IPS DF 4.7 (cell line): ENCODE measurements around the gene PDZRN3.

Experiments used
- DNase-seq: peaks from one replicate; pipeline ENCODE4 v3.0.0-alpha.2; 2013; ENCODE audit warnings: low spot score; ENCODE audit errors: extremely low read depth

PDZRN3 gene

GRCh38 chr3:73558727-73559075, 66.0 kb downstream of the PDZRN3 start:
- DNase-seq: no peak

- no peak for DNase-seq
Observed at GRCh38 chr3:73557986-73558726, 66.6 kb downstream of the PDZRN3 start.

DNA sequence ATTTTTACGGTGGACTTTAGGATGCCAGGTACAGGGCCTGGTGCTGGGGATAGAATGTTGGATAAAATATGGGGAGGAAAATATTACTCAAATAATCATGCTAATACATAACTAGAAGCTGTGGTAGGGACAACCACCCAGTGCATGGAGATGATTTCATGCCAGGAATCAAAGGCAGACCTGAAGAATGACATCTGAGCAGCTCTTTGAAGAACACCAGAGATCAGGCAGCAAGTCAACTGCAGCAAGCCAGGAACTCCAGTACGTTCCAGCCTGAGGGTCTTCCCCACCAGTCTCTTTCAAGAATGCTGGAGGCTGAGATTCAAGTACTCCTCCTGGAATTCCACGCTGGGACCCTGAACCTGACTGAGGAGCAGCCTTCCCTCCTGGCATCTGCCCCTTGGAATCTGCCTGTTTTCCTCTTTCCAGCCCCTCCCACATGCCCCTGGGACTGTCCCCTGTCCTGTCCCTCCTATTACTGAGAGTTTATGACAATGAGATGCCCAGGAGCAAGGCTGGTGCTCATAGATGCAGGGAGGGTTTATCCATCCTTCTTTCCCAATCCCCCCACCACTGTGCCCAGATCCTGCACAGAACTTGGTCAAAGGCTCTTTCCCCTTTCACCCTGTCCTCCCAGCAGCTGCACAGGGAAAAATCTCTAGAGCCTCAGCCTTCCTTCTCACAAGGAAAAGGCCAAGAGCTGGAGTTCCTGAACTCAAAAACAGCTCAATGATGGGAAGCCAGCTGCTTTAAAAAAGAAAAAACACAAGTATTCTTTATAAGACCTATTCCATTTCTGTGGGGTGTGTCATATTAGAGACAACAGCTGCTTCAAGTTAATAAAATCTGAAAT, 68.0 kb downstream of the PDZRN3 start:
- DNase-seq: no peak

- DNase-seq: no peak
Observed at GRCh38 chr3:73555076-73555475, 69.7 kb downstream of the PDZRN3 start.

DNA sequence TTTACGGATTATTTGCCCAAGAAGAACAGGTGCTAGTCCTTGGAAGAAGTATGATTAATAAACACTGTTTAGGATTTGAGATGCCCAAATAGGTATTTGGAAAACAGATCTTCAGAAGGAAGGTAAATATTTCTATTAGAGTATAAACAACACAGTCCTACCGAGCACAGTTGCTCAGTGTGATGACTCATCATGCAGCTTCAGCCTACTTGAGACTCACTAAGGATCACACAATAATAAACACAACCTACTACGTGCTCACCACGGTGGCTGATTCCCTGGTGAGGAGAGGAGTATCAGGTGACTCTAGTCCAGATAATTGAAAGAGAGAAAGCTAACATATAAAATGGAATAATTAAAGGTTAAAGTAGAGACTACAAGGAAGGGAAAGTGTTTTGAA, 72.0 kb downstream of the PDZRN3 start:
- no peak for DNase-seq

GRCh38 chr3:73550032-73550431, 74.7 kb downstream of the PDZRN3 start:
- no peak for DNase-seq

DNA sequence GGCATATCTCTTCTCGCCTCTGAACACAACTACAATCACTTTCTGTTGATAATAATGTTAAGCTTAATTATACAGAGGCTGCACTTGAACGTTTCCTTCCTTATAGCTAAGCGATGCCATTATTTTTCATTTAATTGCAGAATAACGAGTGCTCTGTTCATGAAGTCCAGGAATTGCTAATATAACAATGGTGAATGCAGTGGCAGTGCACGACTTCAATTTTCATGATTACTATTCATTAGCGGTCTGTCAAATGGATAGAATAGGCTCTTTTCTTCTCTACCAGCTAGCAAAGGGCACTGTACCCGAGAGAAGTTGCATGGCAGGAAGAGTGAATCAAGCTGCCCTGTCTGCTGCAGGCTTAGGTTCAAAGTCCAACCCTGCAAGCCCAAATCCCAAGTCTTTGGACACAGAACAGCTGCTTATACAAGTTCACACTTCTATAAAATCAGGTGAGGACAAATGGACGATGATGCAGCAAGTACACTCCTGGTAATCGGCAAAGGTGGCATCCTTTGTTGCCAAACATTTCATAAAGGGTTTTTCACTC, 75.6 kb downstream of the PDZRN3 start:
- DNase-seq: no peak

- no peak for DNase-seq
Observed at GRCh38 chr3:73548436-73548835, 76.3 kb downstream of the PDZRN3 start.

DNA sequence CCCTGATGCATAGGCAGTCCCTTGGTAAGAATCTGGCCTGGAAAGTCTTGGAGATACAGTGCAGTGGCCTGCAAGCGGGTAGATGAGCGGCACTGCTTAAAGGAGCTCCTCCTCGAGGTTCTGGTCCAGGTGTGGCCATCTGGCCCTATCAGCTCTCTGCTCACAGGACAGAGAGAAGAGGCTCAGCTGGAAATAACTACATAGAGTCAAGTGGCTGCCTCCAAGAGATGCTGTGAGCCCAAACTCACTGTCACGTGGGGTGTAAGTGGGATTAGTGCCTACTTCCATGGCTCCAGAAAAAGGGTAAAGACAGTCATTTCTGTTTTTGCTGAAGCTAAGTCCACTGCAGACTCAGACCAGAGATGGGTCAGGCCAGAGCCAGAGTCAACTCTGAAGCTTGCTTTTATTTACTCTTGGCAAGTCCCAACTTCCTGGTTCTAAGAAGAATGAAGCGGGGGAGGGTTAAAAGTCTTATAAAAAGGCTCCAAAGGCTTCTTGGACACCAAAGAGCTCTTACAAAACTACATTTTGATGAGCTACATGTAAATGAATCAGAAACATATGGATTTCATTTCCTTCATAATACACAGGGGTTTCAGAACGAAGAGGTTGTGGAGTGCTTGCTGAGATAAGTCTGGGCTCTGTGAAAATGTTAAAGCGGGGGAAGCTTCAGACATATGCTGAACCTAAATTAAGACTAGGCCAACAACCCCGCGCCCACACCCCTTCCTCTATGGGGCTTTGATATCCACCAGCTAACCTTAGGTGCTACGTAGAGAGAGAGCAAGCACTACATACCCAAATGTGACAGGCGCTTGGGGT, 77.1 kb downstream of the PDZRN3 start:
- DNase-seq: no peak

DNA sequence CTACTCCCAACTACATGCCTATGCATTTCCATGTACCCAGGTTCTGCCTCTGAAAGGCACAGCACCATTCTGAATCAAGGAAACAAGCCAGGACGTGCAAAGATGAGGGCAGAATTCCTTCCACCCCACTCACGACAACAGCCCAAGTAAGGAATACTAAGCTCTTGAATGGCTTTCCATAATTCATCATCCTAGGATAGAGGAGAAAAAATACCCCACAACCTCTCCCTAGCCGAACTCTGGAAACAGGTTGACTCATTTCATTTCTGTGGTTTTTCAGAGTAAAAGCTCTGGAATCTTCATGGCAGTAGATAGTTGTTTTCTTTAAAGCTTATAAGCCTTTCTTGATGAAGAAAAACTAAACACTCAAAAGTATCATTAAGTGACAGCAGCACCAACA, 77.8 kb downstream of the PDZRN3 start:
- no peak for DNase-seq

DNA sequence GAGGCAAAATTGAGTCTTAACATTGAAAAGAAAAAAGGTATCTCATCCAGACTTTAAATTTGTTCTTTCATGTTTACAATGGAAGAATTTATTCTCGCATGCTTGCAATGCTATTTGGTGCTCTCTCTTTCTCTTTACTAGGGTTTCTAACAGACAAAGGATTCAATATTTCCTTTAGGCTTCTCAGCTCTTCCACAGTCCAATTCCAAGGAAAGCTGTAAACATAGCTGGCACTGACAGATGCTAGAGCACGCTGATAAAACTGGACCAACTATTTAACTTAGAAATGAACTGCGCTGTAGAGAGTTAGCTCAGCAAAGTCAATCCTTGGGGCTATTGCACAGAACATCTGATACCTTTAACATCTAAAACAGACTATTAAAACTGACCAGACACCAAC, 81.3 kb downstream of the PDZRN3 start:
- no peak for DNase-seq

- DNase-seq: no peak
Observed at GRCh38 chr3:73542136-73542535, 82.6 kb downstream of the PDZRN3 start.

GRCh38 chr3:73540969-73541740, 83.6 kb downstream of the PDZRN3 start:
- no peak for DNase-seq

DNA sequence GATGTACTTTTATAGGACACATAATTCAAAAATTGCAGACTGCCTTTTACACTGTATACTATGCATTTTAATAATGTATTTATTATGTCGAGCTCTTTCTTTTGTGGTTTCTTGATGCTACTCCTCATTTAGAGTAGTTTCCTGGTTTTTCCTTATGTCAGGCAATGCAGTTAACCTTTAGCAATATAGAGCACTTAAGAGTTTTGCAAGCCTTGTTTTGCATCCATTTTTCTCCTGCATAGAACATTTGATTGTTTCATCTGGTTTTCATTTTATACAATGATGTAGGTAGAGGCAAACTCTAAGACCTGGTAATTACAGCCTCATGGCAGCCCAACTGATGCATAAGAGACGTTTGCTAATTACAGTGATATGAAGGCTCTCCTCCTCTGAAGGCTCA, 86.3 kb downstream of the PDZRN3 start:
- no peak for DNase-seq

GRCh38 chr3:73536952-73537351, 87.8 kb downstream of the PDZRN3 start:
- DNase-seq: no peak

GRCh38 chr3:73536336-73536895, 88.3 kb downstream of the PDZRN3 start:
- DNase-seq: no peak

- no peak for DNase-seq
Observed at GRCh38 chr3:73535931-73536330, 88.8 kb downstream of the PDZRN3 start.

- no peak for DNase-seq
Observed at GRCh38 chr3:73535137-73535536, 89.6 kb downstream of the PDZRN3 start.

DNA sequence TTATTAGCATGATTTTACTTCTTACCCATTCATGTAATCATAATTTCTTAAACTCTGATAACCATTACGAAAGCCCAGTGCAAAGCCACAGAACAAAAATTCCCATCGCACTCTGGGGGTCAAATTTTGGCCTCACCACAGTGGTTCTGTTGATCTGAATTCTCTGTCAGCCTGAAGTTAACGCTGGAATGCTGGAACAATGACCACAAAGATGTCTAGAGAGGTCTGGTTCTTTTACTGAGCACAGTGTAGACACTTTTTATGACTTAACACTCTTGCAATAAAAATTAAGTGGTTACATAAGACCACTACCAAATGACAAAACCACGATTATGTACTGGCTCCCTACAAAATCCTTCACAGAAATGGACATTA, 94.7 kb downstream of the PDZRN3 start:
- no peak for DNase-seq

DNA sequence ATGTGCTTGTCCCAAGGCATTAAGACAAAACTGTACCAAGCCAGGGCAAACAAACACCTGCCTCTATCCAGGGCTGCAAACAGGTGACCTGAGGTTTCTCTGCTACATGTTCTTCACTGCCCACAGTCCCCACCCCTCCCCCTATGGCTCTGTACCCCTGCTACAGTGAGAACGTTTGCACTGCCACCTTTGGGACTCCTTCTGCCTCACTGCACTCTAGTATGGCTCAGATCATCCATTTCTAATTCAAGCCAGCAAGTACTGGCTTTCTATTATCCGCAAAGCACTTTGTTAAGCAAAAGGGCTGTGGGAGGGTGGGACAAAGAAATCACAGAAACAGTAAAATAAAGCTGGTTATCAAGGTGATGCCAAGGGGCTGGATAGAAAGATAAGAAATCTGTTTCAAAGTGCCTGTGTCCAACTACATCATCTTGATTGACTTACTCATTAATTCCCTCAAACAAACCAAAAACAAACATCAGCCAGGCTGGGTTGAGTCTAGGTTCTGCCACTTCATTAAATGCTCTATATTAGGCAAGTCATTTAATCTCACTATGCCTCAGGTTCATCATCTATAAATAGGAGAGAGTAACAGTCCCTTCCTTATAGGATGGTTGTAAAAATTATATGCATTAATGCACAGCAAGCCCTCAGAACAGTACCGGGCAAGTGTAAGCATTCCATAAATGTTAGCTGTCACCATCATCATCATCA, 95.3 kb downstream of the PDZRN3 start:
- no peak for DNase-seq
